ENCODE data around the gene LRRC46. TPM values are rescaled to one million over a fixed set of nuclear protein-coding genes. Genes with fewer than 3 reads are reported as not detected.
A peak's percentile ranks its signal among the peaks of the same experiment; 100 is the strongest.

The LRRC46 gene
- total and polyA plus RNA-seq, 2 experiments from 2014 or later, result 1.9 TPM; not detected in 1

GRCh38 chr17:47872651-47873161 is 41.2 kb downstream of the LRRC46 start:
- no peaks in the 10 kb centered on the region for H3K27me3 ChIP-seq
- H3K4me3 ChIP-seq, result no peak overlapping the region
- H3K36me3 ChIP-seq, result no peaks in the 10 kb centered on the region
- no peak for TF ChIP-seq CTCF (IDR thresholded peaks at IDR 0.05; ENCODE audit: low read depth, low read length)
- no peaks in the 10 kb centered on the region for H3K9me3 ChIP-seq (ENCODE audit: low read depth)
- H3K27ac ChIP-seq, result no peak overlapping the region
- no peak for DNase-seq (ENCODE audit: low read depth in 1 of 2, low spot score in 1 of 2)
- H3K4me1 ChIP-seq (ENCODE audit: low read depth), result peaks cover 34% of the 10 kb centered on the region

GRCh38 chr17:47873200-47874090 is 42.0 kb downstream of the LRRC46 start:
- H3K36me3 ChIP-seq, result no peaks in the 10 kb centered on the region
- H3K4me3 ChIP-seq, result no peak overlapping the region
- H3K27me3 ChIP-seq, result no peaks in the 10 kb centered on the region
- no peak for DNase-seq (ENCODE audit: low read depth in 1 of 2, low spot score in 1 of 2)
- peaks cover 39% of the 10 kb centered on the region for H3K4me1 ChIP-seq (ENCODE audit: low read depth)
- H3K27ac ChIP-seq, result no peak overlapping the region
- TF ChIP-seq CTCF (IDR thresholded peaks at IDR 0.05; ENCODE audit: low read depth, low read length), result no peak
- no peaks in the 10 kb centered on the region for H3K9me3 ChIP-seq (ENCODE audit: low read depth)

GRCh38 chr17:47875011-47875985 is 43.8 kb downstream of the LRRC46 start:
- no peak for TF ChIP-seq CTCF (IDR thresholded peaks at IDR 0.05; ENCODE audit: low read depth, low read length)
- Histone ChIP-seq H3K9me3 (ENCODE audit: low read depth) (no peaks in the 10 kb centered on the region), H3K27ac (no peak overlapping the region), H3K27me3 (no peaks in the 10 kb centered on the region), H3K36me3 (no peaks in the 10 kb centered on the region), H3K4me3 (no peak overlapping the region), H3K4me1 (ENCODE audit: low read depth) (peaks cover 34% of the 10 kb centered on the region)
- no peak for DNase-seq (ENCODE audit: low read depth in 1 of 2, low spot score in 1 of 2)

- Histone ChIP-seq H3K4me1 (ENCODE audit: low read depth) (peaks cover 24% of the 10 kb centered on the region), H3K27ac (peak overlapping the region; percentile 39), H3K36me3 (no peaks in the 10 kb centered on the region), H3K27me3 (no peaks in the 10 kb centered on the region), H3K4me3 (no peak overlapping the region), H3K9me3 (ENCODE audit: low read depth) (no peaks in the 10 kb centered on the region)
- no peak for TF ChIP-seq CTCF (IDR thresholded peaks at IDR 0.05; ENCODE audit: low read depth, low read length)
- no peak for DNase-seq (ENCODE audit: low read depth in 1 of 2, low spot score in 1 of 2)
Observed at GRCh38 chr17:47877368-47878034, 46.0 kb downstream of the LRRC46 start.
